GM19240 (cell line): Measurements from ENCODE around the gene BABAM2.

Experiments
- DNase-seq: peaks from one replicate; pipeline ENCODE4 v3.0.0; 2011; ENCODE audit warnings: low spot score; ENCODE audit not compliant: insufficient read length

Gene BABAM2

DNA sequence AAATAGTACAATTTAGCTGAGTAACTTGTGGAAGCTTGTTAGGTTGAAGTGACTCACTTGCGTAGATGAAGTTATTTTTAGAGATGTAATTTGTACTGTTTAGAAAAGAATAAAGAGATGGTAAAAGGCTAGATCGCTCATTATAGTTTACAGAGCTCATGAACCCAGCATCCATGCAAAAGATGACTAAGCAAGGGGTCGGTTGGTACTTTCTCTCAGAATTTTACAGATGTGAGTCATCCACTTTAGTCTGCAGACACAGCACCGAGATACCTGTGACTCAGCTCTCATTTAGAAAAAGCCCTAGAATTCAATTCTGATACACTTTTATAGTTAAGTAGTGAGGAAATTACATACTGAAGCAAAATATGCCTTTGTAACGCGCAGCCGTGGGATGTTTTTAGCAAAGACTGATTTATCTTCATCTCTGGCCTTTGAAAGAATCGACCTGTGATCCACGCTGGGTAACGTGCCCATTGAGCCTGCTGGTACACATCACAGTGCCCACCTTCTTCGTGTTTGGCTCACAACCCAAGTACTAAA lies 385.6 kb downstream of the BABAM2 start:
- DNase-seq: no peak

DNA sequence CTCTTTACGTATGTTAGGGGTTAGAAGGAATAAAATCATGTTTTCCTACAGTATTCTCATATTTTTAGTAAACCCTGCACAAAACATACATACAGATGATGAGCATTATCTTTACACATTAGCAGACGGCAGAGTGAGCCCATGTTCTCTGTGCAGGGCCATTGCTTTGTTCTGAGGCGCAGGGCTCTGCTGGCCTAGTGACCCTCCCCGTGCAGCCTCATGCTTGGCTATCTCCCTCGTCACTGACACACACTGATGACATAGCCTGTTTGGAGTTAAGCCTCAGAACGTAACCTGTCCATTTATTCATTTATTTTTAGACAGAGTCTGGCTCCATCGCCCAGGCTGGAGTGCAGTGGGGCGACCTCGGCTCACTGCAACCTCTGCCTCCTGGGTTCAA lies 386.3 kb downstream of the BABAM2 start:
- DNase-seq: no peak

DNA sequence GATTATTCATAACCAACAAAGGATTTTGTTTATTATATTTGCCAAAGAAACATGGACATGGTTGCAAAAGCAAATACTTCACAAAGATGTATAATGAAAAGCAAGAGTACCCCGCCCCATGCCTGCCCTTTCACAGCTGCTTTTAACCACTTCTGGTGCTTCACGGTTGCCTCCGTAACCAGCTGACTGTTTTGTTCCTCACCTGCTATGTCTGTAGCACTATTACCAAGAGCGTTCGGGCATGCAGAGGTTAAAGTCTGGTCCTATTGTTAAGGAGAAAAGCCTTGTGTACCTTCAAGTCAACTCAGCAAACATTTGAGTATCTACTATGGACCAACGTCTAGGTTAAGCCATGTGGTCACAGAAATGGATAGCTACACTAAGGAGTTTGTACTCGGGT lies 386.9 kb downstream of the BABAM2 start:
- DNase-seq: no peak

DNA sequence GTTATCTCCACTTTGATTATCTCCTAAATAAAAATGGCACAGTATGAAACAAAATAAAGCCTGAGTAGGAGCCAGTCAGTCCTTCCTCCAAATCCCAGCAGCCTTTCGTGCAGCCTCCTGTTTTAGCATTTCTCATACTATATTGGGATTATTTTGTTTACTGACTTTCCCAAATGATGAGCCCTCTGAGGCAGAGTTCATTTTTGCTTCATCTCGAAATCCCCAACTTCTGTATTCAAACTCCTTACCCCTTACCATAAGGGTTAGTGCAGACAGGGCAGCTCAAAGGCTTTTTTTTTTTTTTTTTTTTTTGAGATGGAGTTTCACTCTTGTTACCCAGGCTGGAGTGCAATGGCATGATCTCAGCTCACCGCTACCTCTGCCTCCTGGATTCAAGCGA lies 388.8 kb downstream of the BABAM2 start:
- no peak for DNase-seq

DNA sequence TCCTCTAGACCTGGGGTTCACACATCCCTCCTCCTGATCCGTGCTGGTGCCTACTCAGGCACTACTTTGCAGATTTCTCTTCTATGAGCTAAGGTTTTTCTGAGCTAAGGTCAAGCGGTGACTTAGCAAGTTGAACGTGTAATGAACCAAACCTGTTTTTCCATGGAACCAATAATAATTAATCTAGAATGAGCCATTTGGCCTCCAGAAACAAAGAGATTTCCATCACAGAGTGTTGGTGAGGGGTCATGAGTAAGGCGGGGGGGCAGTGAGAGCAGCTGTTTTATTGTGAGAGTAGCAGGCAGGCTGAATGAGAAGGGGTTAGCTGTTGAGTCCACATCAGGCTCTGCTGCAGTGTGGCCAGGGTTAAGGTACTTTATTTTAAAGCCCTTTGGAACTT lies 390.1 kb downstream of the BABAM2 start:
- no peak for DNase-seq

DNA sequence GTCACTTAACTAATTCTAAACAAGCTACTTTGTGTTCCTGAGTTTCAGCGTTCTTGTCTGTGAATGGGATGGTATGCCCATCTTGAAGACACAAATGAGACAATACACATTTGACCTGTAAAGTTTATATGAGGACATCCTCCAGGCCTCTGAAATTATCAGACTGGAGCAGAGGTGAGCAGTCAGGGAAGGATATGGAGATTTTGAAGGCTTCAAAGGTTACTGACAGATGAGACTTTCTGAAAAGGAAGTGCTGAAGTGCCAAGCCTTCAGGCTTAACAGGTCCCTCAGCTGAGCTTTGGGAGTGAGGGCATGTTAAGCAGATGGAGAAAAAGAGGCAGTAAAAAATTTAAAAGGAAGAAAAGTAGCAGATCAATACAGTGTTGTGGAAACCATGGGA lies 391.2 kb downstream of the BABAM2 start:
- no peak for DNase-seq

DNA sequence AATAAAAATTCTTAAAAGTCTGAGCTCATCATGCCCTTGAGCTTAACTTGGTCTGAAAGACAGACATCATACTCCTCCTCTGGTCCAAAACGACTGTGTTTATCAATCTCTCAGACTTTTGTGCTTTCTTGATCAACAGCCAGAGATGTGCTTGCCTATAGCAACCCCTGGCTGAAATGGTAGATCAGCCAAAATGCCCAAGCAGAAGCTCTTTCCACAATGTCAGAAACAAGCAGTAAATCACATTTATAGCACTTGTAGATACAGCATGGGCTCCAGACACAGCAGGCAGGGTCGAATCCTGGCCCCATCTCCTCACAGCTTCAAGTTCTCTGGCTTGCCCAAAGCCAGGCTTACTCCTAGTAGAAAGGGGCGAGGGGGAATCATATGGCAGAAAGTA lies 391.7 kb downstream of the BABAM2 start:
- DNase-seq: no peak

DNA sequence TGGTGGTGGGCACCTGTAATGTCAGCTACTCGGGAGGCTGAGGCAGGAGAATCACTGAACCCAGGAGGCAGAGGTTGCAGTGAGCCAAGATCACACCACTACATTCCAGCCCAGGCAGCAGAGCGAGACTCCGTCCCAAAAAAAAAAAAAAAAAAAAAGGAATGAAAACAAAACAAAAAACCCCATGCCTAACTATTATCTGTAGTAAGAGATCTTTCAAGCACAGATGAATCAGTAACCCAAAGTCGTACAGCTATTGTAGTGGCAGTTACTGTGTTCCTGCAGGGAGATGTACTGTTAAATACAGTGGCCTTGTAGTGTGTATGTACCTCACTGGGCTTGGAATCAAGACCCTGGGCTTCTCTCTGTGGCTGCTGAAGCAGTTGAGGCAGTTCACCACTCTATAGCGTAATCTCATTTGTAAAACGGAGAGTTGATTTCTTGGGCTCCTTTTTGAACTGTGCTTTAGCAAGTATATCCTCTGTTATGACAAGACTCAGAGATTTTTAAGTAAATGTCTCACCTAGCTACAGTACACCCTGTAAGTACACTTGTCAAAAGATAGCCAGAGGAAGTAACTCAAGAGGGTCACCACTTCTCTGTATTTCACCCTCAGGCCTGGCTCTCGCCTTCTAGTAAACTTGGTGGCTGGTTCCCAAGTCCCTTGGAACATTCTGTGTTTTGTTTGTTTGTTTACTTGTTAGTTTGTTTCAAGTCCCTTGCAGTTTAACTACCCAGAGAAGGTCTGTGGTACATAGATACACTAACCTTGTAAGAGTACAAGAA lies 392.5 kb downstream of the BABAM2 start:
- DNase-seq: no peak

DNA sequence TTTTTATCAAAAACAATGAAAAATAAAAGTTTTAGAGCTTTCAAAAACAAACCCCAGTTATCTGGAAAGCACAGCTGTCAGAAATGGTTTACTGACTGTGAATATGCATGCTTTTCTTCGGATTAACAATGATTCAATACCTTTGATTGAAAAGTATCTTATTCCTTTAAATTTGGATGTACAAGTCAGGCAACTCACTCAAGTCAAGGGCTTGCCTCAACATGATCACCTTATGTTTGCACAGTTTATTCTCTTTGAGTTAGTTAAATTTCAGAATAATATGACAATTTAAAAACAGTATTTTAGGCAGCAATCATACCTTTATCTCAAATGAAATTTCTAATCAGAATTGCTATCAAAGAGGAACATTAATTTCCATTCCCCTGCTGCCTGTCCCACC lies 393.3 kb downstream of the BABAM2 start:
- DNase-seq: no peak

DNA sequence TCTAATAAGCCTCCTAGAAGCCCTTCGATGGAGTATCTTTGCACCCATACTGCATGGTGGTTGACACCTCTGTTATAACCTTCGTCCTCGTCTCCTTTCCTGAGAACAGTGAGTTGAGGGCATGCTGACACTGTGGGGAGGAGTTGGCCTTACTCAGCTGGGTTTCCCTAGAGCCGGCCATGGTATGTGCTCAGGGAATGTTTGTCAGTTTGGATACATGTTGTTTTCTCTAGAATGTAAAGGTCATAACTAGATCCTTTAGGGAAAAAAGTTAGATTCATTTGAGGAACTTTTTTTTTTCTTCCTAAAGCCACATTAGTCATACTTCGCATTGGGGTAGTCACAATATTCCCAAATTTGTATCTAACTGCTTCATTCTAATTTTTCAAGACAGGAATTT lies 396.1 kb downstream of the BABAM2 start:
- DNase-seq: no peak

DNA sequence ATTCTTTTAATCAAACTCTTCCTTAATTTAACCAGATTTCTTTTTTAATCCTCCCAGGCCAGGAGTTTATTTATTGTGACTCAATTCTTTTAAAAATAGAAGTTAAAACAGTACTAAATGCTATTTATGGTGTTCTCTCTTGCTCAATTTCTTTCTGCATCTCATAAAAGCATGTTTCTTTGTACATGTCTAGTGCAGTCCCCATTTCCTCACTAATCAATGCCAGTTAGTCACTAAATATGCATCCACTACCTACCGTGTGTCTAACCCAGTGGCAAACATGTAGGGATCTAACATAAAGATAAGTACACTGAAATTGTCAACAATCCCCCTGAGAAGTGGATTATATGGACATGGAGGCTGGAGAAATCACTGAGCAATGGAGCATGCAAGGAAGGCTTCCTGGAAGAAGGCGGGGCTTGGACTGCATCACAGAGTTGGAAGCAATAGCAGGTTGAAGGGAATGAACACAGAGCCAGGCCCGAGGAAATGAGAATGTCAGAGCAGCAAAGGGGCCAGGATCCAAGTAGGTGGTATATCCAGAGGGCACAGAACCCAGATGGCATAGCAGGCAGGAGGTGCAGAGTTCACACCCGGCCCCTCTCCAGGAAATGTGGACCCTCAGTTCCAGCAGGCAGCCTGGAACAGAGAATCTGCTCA lies 396.9 kb downstream of the BABAM2 start:
- DNase-seq: no peak

DNA sequence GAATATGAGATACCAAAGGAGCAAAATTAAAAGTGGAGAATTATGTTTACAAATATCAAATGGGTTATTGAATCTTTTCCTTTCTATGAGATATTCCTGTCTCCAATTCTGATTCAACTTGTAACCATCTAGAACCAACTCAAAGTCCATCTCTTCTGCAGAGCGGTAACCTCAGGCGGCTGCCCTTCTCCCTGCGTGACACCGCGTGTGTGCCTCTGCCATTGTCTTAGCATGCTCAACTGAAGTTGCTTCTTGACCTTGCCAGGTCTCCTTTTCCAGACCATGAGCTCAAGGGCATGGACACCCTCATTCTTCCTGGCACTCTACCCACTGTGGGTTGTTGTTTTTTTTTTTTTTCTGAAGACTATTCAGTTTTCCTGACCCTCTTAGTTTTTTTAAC lies 398.1 kb downstream of the BABAM2 start:
- DNase-seq: no peak

DNA sequence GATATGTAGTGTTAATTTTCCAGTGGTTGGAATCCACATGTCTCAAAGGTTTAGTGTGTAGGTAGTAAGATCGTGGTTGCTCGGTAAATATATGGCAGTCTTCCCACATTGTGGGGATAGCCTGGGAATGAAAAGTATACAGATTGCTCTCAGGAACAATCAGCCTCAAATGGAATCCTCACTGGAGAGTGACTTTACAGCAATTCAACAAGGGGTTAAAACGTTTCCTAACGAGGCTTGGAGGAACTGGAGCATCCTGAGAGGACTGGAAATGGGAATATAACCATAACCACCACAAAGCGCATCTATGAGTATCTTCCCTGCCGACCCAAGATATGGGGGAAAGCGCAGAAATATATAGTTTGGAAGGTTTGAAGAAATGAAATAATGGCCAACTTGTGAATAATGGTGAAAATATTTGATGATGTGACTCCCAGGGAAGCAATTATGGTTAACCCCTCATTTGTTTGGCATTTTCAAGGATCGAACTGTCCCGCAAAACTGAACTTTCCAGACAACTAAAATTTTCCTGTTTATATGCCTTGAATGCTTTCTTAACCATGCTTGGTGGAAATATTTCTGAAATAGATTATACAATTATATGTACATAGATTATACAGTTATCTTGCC lies 401.4 kb downstream of the BABAM2 start:
- no peak for DNase-seq

DNA sequence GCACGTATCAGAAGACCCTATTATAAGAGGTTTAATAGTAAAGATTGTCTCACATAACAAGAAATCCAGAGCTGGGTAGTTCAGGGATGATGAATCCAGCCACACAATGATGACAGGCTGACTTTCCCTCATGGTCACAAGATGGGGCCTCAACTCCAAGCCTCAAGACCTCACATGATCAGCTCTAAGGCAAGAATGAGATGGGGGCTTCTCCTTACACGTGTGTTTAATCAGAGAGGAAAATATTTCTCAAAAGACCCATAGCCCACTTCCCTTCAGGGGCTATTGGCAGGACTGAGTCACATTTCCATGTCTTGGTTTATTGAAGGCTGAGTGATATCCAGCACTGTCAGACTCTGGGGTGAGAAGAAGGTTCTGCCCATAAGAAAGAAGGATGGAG lies 402.0 kb downstream of the BABAM2 start:
- DNase-seq: no peak

DNA sequence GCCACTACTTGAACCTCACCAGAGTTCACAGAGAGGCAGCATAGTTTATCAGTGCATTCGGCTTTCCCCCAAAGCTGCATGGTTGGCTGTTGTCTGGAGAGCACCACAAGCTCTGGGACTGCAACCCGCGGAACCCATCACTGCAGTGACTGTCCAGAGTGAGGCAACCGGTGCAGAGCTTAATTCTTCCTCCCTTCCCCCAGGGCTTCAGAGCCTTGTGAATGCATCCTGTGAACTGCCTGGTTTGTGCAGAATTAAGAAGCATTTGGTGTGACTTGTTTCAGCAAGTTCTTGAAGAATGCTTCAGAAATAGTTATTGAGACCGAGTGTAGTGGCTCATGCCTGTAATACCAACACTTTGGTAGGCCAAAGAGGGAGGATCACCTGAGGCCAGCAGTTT lies 402.9 kb downstream of the BABAM2 start:
- no peak for DNase-seq

DNA sequence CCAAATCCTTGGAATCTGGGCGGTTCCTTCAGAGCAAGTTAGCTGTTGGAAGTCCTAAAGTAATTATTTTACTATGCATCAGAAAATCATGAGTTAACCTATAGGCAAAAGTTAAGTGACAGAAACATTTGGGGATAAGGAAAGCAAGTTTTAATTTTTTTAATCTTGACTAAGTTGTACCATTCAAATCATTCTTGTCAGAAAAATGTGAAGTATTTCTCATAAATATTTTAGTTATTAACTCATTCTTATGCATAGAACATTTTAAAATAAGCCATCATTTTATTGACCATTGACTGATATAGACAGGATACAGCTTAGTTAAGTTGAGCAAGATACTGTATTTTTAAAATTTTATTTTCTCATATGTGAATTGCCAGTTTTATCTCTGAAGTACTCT lies 403.9 kb downstream of the BABAM2 start:
- DNase-seq: no peak

DNA sequence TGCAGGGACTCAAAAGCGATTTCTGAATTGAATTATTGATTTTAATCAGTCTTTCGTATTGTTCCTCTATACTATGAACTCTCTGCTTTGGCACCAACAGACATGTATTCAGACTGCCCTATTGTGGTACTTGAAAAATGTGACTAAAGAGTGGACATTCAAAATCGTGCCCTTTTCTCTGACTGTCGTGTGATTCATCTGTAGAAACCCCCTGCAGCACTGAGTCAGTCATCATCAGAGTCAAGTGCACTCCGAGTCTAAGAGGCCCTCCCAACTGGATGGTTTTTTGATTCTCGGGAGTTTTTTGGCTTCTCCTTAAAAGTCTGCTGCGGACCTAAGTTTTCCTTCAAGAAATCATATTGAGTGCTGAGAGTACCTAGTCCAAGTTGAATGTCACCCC lies 405.7 kb downstream of the BABAM2 start:
- DNase-seq: no peak

DNA sequence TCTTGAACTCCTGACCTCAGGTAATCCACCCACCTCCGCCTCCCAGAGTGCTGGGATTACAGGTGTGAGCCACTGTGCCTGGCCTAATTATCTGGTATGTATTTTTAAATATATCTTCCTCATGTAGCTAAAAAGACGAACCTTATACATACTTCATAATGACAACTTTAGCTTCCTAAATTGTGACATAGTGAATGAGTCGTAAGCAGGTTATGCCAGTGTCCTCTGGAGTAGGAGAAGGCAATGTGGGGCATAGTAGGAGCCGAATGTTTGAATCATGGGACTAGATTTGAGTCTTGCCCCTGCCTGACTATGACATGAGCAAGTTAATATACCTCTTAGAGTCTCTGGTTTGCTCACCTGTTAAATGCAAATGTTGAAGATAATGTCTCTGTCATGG lies 406.4 kb downstream of the BABAM2 start:
- DNase-seq: no peak

DNA sequence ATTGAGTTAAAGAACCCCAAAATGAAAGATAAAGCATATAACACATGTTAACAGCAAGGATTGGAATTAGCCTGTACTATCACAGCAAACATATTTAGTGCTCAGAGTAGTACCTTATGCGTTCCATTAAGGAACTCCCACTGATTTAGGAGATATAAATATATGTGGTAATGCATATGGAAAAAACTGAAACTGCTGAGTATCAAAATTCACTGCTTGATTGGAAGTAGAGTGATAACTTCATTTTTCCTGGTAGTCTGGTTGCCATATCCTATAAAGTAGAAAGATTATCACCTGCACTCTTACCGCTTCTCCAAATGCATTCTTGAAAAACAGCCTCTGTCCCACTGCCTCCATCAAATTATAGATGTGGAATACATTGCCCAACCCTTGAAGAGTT lies 407.0 kb downstream of the BABAM2 start:
- DNase-seq: no peak

DNA sequence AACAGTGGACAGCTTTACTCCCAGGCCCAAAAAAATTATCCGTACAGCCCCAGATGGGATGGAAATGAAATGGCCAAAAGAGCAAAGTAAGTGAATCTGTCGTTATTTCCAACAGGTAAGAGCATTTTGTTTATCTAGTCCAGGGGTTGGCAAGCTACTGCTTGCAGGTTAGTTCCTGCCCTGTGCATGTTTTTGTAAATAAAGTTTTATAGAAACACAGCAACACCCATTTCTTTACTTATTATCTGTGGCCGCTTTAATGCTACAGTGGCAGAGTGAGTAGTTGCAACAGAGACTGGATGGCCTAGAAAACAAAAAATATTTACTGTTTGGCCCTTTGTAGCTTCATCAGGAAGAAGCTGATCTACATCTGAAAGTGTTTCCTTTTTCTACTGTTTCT lies 407.9 kb downstream of the BABAM2 start:
- DNase-seq: no peak

DNA sequence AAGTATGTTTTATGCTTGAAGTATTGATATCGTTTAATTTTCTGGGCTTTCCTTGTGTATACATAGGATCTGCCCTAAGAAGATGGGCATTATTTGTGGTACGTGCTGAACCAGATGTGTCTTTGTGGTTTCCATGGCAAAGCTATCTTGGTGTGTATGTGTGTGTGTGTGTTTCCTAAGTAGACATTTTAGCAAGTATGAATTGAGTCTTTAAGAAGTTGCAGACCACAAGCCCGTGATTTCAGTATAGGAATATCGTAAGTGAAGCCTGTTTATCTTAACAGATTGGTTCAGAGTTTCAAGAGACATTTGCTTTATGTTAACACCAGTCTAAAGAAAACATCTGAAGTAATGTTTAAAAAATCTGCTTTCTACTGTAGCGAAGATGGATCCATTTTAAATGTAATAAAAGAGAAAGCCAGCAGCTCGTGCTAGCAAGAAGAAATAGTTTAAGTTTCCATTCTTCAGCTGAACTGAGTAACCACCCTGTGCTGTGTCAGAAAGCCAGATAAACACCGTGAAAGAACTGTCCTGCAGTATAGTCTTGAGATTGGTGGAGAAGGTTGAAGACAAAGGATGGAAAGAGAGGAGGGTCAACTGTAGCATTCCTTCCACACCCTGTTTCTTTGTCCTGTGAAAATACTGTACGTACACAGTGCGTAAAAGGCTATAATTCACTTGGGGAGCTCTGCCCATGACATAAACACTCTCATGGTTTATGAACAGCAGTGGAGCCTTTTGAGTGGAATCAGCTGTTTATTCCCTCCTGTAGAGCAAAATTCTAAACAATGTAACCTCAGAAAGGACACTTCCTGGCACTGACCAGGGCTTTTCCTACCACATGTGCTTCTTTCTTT lies 410.2 kb downstream of the BABAM2 start:
- no peak for DNase-seq

DNA sequence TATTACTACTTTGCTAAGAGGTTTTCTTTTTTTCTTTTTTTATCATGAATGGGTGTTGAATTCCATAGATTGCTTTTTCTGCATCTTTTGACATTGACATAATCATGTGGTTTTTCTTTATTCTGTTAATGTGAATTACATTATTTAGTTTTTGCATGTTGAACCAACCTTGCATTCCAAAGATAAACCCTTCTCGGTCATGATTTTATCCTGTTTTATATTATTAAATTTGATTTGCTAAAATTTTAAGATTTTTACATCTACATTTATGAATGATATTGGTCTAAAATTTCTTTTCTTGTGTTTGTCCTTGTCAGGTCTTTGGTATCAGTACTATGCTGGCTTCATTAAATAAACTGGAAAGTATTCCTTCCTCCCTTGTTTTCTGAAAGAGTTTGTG lies 414.7 kb downstream of the BABAM2 start:
- DNase-seq: no peak
